DOHH2 (cell line): ENCODE results near the gene PPFIBP2.

Experiments
- CTCF ChIP-seq: fragments of 200-600 bp; sonication (generic); IDR thresholded peaks from one replicate; pipeline ENCODE4 v1.5.1; 2014; ENCODE audit warnings: antibody characterized with exemption, mild to moderate bottlenecking, low read depth, low read length; ENCODE audit not compliant: poor library complexity, severe bottlenecking
- EZH2phosphoT487 ChIP-seq: fragments of 200-600 bp; sonication (generic); IDR thresholded peaks from 2 replicates; pipeline ENCODE4 v1.6.1; 2017; ENCODE audit warnings: borderline replicate concordance, mild to moderate bottlenecking, antibody characterized with exemption, low read length, moderate library complexity, mixed read lengths

- TF ChIP-seq CTCF = no peak
- no peak for TF ChIP-seq EZH2phosphoT487
Measured at GRCh38 chr11:7495882-7496551, 17.8 kb upstream of the PPFIBP2 start.
